HG03135 (cell line): ENCODE data around the gene ANKRD6.
"Not testable (repeated sequence)": the region's sequence is repeated elsewhere in the genome, so short reads cannot be mapped to it uniquely, and the experiment has no call there.

ENCODE experiments used
- ATAC-seq: cut with Tn5 transposase; IDR thresholded peaks from one replicate; pipeline ENCODE4 v1.9.1; 2021; ENCODE audit warnings: mild to moderate bottlenecking, moderate library complexity; ENCODE audit not compliant: unreplicated experiment

ANKRD6 gene

GRCh38 chr6:89641581-89641980 is 208.6 kb downstream of the ANKRD6 start:
- not testable (repeated sequence) for ATAC-seq

GRCh38 chr6:89642956-89643355 is 210.0 kb downstream of the ANKRD6 start:
- ATAC-seq: no peak

GRCh38 chr6:89643406-89643805 is 210.5 kb downstream of the ANKRD6 start:
- ATAC-seq: no peak

GRCh38 chr6:89644864-89645263 is 211.9 kb downstream of the ANKRD6 start:
- ATAC-seq: no peak

- no peak for ATAC-seq
These were observed 216.7 kb downstream of the ANKRD6 start for GRCh38 chr6:89649682-89650081.

GRCh38 chr6:89650579-89650978 is 217.6 kb downstream of the ANKRD6 start:
- no peak for ATAC-seq

GRCh38 chr6:89655122-89655521 is 222.2 kb downstream of the ANKRD6 start:
- no peak for ATAC-seq

- ATAC-seq: no peak
These were observed 224.7 kb downstream of the ANKRD6 start for GRCh38 chr6:89657445-89658158.

GRCh38 chr6:89660981-89661380 is 228.0 kb downstream of the ANKRD6 start:
- ATAC-seq: no peak

GRCh38 chr6:89661559-89661958 is 228.6 kb downstream of the ANKRD6 start:
- no peak for ATAC-seq

- ATAC-seq: no peak
These were observed 229.8 kb downstream of the ANKRD6 start for GRCh38 chr6:89662659-89663223.

GRCh38 chr6:89667872-89668556 is 235.1 kb downstream of the ANKRD6 start:
- no peak for ATAC-seq

- no peak for ATAC-seq
These were observed 236.1 kb downstream of the ANKRD6 start for GRCh38 chr6:89669002-89669401.

GRCh38 chr6:89670935-89671565 is 238.1 kb downstream of the ANKRD6 start:
- no peak for ATAC-seq

GRCh38 chr6:89675949-89676748 is 243.2 kb downstream of the ANKRD6 start:
- ATAC-seq: no peak

- no peak for ATAC-seq
These were observed 245.6 kb downstream of the ANKRD6 start for GRCh38 chr6:89678531-89678930.

GRCh38 chr6:89679215-89680120 is 246.5 kb downstream of the ANKRD6 start:
- ATAC-seq: no peak

- no peak for ATAC-seq
These were observed 247.2 kb downstream of the ANKRD6 start for GRCh38 chr6:89680150-89680549.

- no peak for ATAC-seq
These were observed 247.6 kb downstream of the ANKRD6 start for GRCh38 chr6:89680551-89680950.
